Ishikawa (cell line): ENCODE results near the gene TRAK2.

ENCODE experiments used
- CREB1 ChIP-seq: IDR thresholded peaks from 2 replicates; pipeline ENCODE4 v1.6.1; 2012; ENCODE audit warnings: low read depth
- RAD21 ChIP-seq: IDR thresholded peaks from 2 replicates; pipeline ENCODE4 v1.6.1; 2012; ENCODE audit warnings: low read depth
- REST ChIP-seq: IDR thresholded peaks from 2 replicates; pipeline ENCODE4 v1.6.1; 2012; ENCODE audit warnings: low read depth, mild to moderate bottlenecking

GRCh38 chr2:201327678-201328077, 123.6 kb downstream of the TRAK2 start:
- TF ChIP-seq RAD21, result no peak
- no peak for TF ChIP-seq REST
- no peak for TF ChIP-seq CREB1
